T follicular helper cell (primary cell): ENCODE measurements around the gene ASCL5.

ENCODE experiments used
- DNase-seq: peaks from one replicate; pipeline ENCODE4 v3.0.0-alpha.2; 2020; ENCODE audit warnings: low read depth

ASCL5 gene

GRCh38 chr1:201111156-201111555 is 15.8 kb downstream of the ASCL5 start:
- no peak for DNase-seq

GRCh38 chr1:201110616-201111015 is 16.4 kb downstream of the ASCL5 start:
- no peak for DNase-seq

GRCh38 chr1:201110138-201110537 is 16.8 kb downstream of the ASCL5 start:
- no peak for DNase-seq

- DNase-seq, result no peak
Observed at GRCh38 chr1:201109651-201110050, 17.3 kb downstream of the ASCL5 start.

GRCh38 chr1:201108614-201109013 is 18.4 kb downstream of the ASCL5 start:
- DNase-seq, result no peak

- no peak for DNase-seq
Observed at GRCh38 chr1:201105688-201106087, 21.3 kb downstream of the ASCL5 start.

GRCh38 chr1:201104141-201104540 is 22.8 kb downstream of the ASCL5 start:
- no peak for DNase-seq

GRCh38 chr1:201103666-201104065 is 23.3 kb downstream of the ASCL5 start:
- no peak for DNase-seq

GRCh38 chr1:201100169-201100930 is 26.6 kb downstream of the ASCL5 start:
- DNase-seq, result no peak

GRCh38 chr1:201098992-201099677 is 27.8 kb downstream of the ASCL5 start:
- no peak for DNase-seq

GRCh38 chr1:201096977-201097856 is 29.8 kb downstream of the ASCL5 start:
- DNase-seq, result no peak

GRCh38 chr1:201096041-201096461 is 30.9 kb downstream of the ASCL5 start:
- no peak for DNase-seq

GRCh38 chr1:201095581-201095980 is 31.4 kb downstream of the ASCL5 start:
- DNase-seq, result no peak

- no peak for DNase-seq
Observed at GRCh38 chr1:201094832-201095231, 32.2 kb downstream of the ASCL5 start.

GRCh38 chr1:201093962-201094361 is 33.0 kb downstream of the ASCL5 start:
- no peak for DNase-seq

- DNase-seq, result no peak
Observed at GRCh38 chr1:201093561-201093960, 33.4 kb downstream of the ASCL5 start.

GRCh38 chr1:201092738-201093137 is 34.2 kb downstream of the ASCL5 start:
- no peak for DNase-seq

GRCh38 chr1:201091256-201091655 is 35.7 kb downstream of the ASCL5 start:
- no peak for DNase-seq

GRCh38 chr1:201090541-201090940 is 36.4 kb downstream of the ASCL5 start:
- no peak for DNase-seq

- no peak for DNase-seq
Observed at GRCh38 chr1:201089596-201089995, 37.4 kb downstream of the ASCL5 start.

- no peak for DNase-seq
Observed at GRCh38 chr1:201088901-201089525, 38.0 kb downstream of the ASCL5 start.

- DNase-seq, result no peak
Observed at GRCh38 chr1:201088395-201088794, 38.6 kb downstream of the ASCL5 start.
